NCI-H748 treated with DMSO at 0.1 percent for 48 hours (cell line): ENCODE results near the gene SLX4.

Source experiments
- DNase-seq: peaks from one replicate; lab custom pipeline; 2025; lab: John Stamatoyannopoulos, UW

SLX4 gene

GRCh38 chr16:3549906-3550305 lies 61.5 kb downstream of the SLX4 start:
- no peak for DNase-seq

- DNase-seq = no peak
Measured at GRCh38 chr16:3548859-3549258, 62.5 kb downstream of the SLX4 start.

GRCh38 chr16:3548445-3548844 lies 63.0 kb downstream of the SLX4 start:
- no peak for DNase-seq

GRCh38 chr16:3546986-3547682 lies 64.3 kb downstream of the SLX4 start:
- DNase-seq = no peak

- no peak for DNase-seq
Measured at GRCh38 chr16:3542601-3543373, 68.6 kb downstream of the SLX4 start.

- no peak for DNase-seq
Measured at GRCh38 chr16:3541527-3542155, 69.8 kb downstream of the SLX4 start.

- DNase-seq = no peak
Measured at GRCh38 chr16:3538222-3538621, 73.2 kb downstream of the SLX4 start.

GRCh38 chr16:3536851-3537250 lies 74.6 kb downstream of the SLX4 start:
- no peak for DNase-seq

- DNase-seq = no peak
Measured at GRCh38 chr16:3536271-3536731, 75.1 kb downstream of the SLX4 start.

GRCh38 chr16:3534126-3534525 lies 77.3 kb downstream of the SLX4 start:
- no peak for DNase-seq

GRCh38 chr16:3532741-3533140 lies 78.7 kb downstream of the SLX4 start:
- no peak for DNase-seq
